ENCODE measurements around the gene FMN2. TPM values are rescaled to one million over a fixed set of nuclear protein-coding genes. Genes with fewer than 3 reads are reported as not detected.

The FMN2 gene
- total and polyA plus RNA-seq, 2 donors (not counting 1 experiment from before 2014, with no cell fraction given): 8.0 to 13.7 TPM

DNA sequence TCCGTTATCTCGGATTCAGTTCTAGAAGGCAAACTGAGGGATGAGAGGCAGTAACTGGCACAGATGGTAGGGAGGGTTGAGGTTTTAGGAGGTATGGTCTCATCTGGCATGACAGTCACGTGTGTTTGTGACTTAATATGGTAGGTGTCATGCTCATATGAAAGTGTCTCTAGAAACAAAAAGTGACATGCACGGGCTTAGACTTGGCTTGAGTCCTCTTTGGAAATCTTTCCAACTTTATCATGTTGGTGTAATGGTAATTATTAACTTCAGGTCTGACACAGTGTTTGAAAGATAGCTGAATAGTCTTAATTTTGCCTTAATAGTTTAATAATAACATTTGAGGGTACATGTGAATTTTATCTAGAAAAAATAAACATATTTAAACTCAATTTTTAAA, 218.1 kb downstream of the FMN2 start:
- Histone ChIP-seq H4K20me1 (ENCODE audit: control insufficient read depth, extremely low read depth, insufficient read depth, low read length) (no peaks in the 10 kb centered on the region), H3K27me3 (ENCODE audit: control insufficient read depth, insufficient read depth, low read length) (no peaks in the 10 kb centered on the region), H3K9me3 (ENCODE audit: control insufficient read depth, insufficient read depth, low read depth, low read length) (no peaks in the 10 kb centered on the region), H2AFZ (ENCODE audit: low read length) (no peak overlapping the region), H3K36me3 (ENCODE audit: control insufficient read depth, insufficient read depth, low read length) (no peaks in the 10 kb centered on the region), H3K9ac (ENCODE audit: insufficient read depth, low read length) (no peak overlapping the region), H3K79me2 (ENCODE audit: control insufficient read depth, insufficient read depth, low read length) (no peaks in the 10 kb centered on the region), H3K27ac (ENCODE audit: insufficient read depth, low read length) (peak overlapping the region; percentile 35), H3K4me2 (ENCODE audit: extremely low read depth, insufficient read depth, low read length) (no peak overlapping the region), H3K4me1 (ENCODE audit: control insufficient read depth, extremely low read depth, insufficient read depth, low read length) (peaks cover 5% of the 10 kb centered on the region), H3K4me3 (replicated peaks in 1 of 4; ENCODE audit: control extremely low read depth in 1 of 4, insufficient read depth in 1 of 4, low read depth in 3 of 4, low read length in 4 of 4) (no peak overlapping the region)
- TF ChIP-seq EZH2 (IDR thresholded peaks at IDR 0.05; ENCODE audit: low read length, missing control alignments): no peak
- TF ChIP-seq, protein P1, sequence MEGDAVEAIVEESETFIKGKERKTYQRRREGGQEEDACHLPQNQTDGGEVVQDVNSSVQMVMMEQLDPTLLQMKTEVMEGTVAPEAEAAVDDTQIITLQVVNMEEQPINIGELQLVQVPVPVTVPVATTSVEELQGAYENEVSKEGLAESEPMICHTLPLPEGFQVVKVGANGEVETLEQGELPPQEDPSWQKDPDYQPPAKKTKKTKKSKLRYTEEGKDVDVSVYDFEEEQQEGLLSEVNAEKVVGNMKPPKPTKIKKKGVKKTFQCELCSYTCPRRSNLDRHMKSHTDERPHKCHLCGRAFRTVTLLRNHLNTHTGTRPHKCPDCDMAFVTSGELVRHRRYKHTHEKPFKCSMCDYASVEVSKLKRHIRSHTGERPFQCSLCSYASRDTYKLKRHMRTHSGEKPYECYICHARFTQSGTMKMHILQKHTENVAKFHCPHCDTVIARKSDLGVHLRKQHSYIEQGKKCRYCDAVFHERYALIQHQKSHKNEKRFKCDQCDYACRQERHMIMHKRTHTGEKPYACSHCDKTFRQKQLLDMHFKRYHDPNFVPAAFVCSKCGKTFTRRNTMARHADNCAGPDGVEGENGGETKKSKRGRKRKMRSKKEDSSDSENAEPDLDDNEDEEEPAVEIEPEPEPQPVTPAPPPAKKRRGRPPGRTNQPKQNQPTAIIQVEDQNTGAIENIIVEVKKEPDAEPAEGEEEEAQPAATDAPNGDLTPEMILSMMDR (conservative IDR thresholded peaks at IDR 0.05 in 1 of 2, IDR thresholded peaks at IDR 0.05 in 1 of 2; ENCODE audit: low read depth in 1 of 2, low read length in 2 of 2): no peak
- no peak for DNase-seq (ENCODE audit: low read depth in 2 of 2)

DNA sequence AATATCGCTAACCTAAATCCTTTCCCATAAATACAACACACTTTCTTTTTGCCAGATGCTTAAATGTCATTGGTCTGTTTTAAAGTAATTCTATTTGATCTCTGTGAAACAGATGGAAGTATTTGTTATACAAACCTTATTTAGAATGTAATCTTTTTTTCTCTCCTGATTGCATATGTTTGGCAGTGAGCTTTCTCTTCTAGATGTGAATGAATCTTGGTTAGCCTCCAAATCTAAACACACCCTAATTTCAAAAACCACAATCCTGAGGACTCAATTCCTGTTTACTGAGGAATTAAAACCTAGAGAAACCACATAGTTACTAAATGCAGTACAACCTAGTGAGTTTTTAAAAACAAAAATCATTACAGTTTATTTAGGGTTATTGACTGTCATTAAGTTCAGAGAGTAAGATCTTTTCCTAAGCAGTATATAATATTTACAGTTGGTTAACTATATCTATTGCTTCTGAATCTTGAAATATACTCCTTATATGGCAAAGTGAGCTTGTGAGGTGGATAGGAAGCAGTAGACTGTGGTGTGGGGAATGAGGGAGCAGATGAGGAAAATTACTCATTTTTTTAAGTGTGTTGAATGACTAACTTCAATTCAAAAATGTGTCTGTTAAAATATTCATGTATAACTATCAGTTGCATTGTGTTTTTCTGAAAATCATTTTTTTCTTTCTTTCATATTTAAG, 218.7 kb downstream of the FMN2 start:
- Histone ChIP-seq H3K27ac (ENCODE audit: insufficient read depth, low read length) (peak overlapping the region; percentile 57), H3K4me3 (replicated peaks in 1 of 4; ENCODE audit: control extremely low read depth in 1 of 4, insufficient read depth in 1 of 4, low read depth in 3 of 4, low read length in 4 of 4) (no peak overlapping the region), H4K20me1 (ENCODE audit: control insufficient read depth, extremely low read depth, insufficient read depth, low read length) (no peaks in the 10 kb centered on the region), H3K4me2 (ENCODE audit: extremely low read depth, insufficient read depth, low read length) (no peak overlapping the region), H3K9ac (ENCODE audit: insufficient read depth, low read length) (no peak overlapping the region), H3K9me3 (ENCODE audit: control insufficient read depth, insufficient read depth, low read depth, low read length) (no peaks in the 10 kb centered on the region), H2AFZ (ENCODE audit: low read length) (no peak overlapping the region), H3K36me3 (ENCODE audit: control insufficient read depth, insufficient read depth, low read length) (no peaks in the 10 kb centered on the region), H3K4me1 (ENCODE audit: control insufficient read depth, extremely low read depth, insufficient read depth, low read length) (peaks cover 5% of the 10 kb centered on the region), H3K27me3 (ENCODE audit: control insufficient read depth, insufficient read depth, low read length) (no peaks in the 10 kb centered on the region), H3K79me2 (ENCODE audit: control insufficient read depth, insufficient read depth, low read length) (no peaks in the 10 kb centered on the region)
- peak; percentile 88 to 89 for DNase-seq (ENCODE audit: low read depth in 2 of 2)
- TF ChIP-seq, protein P1 (conservative IDR thresholded peaks at IDR 0.05 in 1 of 2, IDR thresholded peaks at IDR 0.05 in 1 of 2; ENCODE audit: low read depth in 1 of 2, low read length in 2 of 2): no peak
- TF ChIP-seq EZH2 (IDR thresholded peaks at IDR 0.05; ENCODE audit: low read length, missing control alignments): no peak

DNA sequence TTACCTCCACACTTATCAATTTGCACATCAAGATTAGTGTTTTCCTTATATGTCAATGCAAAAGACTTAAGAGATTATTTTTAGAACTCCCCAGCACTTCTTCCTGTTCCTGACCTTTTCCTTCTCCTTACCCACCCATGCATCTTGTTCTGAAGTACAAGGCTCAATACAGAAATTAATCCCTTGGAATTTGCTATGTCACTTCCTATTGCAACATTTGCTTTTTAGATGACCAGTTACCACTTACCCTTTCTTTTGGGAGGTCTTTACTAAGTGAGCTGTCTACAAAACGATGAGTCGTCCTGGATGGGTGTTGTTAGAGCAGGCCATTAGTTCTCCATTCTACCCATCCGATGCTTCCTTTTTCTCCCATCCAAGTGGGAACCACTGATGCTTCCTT, 221.2 kb downstream of the FMN2 start:
- no peaks in the 10 kb centered on the region for H4K20me1 ChIP-seq (ENCODE audit: control insufficient read depth, extremely low read depth, insufficient read depth, low read length)
- H3K4me3 ChIP-seq (replicated peaks in 1 of 4; ENCODE audit: control extremely low read depth in 1 of 4, insufficient read depth in 1 of 4, low read depth in 3 of 4, low read length in 4 of 4): no peak overlapping the region
- H2AFZ ChIP-seq (ENCODE audit: low read length): no peak overlapping the region
- H3K79me2 ChIP-seq (ENCODE audit: control insufficient read depth, insufficient read depth, low read length): no peaks in the 10 kb centered on the region
- H3K27ac ChIP-seq (ENCODE audit: insufficient read depth, low read length): peak overlapping the region; percentile 57
- no peaks in the 10 kb centered on the region for H3K9me3 ChIP-seq (ENCODE audit: control insufficient read depth, insufficient read depth, low read depth, low read length)
- no peaks in the 10 kb centered on the region for H3K27me3 ChIP-seq (ENCODE audit: control insufficient read depth, insufficient read depth, low read length)
- H3K4me1 ChIP-seq (ENCODE audit: control insufficient read depth, extremely low read depth, insufficient read depth, low read length): peaks cover 5% of the 10 kb centered on the region
- no peaks in the 10 kb centered on the region for H3K36me3 ChIP-seq (ENCODE audit: control insufficient read depth, insufficient read depth, low read length)
- H3K4me2 ChIP-seq (ENCODE audit: extremely low read depth, insufficient read depth, low read length): no peak overlapping the region
- DNase-seq (ENCODE audit: low read depth in 2 of 2): peak; percentile 86 to 89
- TF ChIP-seq, protein P1 (conservative IDR thresholded peaks at IDR 0.05 in 1 of 2, IDR thresholded peaks at IDR 0.05 in 1 of 2; ENCODE audit: low read depth in 1 of 2, low read length in 2 of 2): no peak
- no peak for TF ChIP-seq EZH2 (IDR thresholded peaks at IDR 0.05; ENCODE audit: low read length, missing control alignments)
- H3K9ac ChIP-seq (ENCODE audit: insufficient read depth, low read length): no peak overlapping the region
